Measurements from ENCODE around the gene RIN2. TPM values are rescaled to one million over a fixed set of nuclear protein-coding genes. Genes with fewer than 3 reads are reported as not detected.

The RIN2 gene
- total RNA-seq, 2 experiments from 2014 or later: not detected

- no peaks in the 10 kb centered on the region for H3K36me3 Mint-ChIP-seq (ENCODE audit: low read depth)
- ATAC-seq (no peak), DNase-seq (no peak)
- peaks cover 10% of the 10 kb centered on the region for H3K27me3 Mint-ChIP-seq
- no peak for TF ChIP-seq CTCF (IDR thresholded peaks at IDR 0.05)
- no peaks in the 10 kb centered on the region for H3K9me3 Mint-ChIP-seq
- no peak overlapping the region for H3K27ac Mint-ChIP-seq
- CTCF ChIA-PET: no interaction called here
- intact Hi-C loops (cut with micrococcal nuclease): no loop called here
- no peaks in the 10 kb centered on the region for H3K4me1 Mint-ChIP-seq (ENCODE audit: low read depth)
- POLR2A ChIA-PET: no interaction called here
- H3K4me3 Mint-ChIP-seq: no peak overlapping the region
Measured at GRCh38 chr20:19768325-19768842, 10.3 kb downstream of the RIN2 start.

- H3K4me3 Mint-ChIP-seq: no peak overlapping the region
- no peak overlapping the region for H3K27ac Mint-ChIP-seq
- H3K9me3 Mint-ChIP-seq: no peaks in the 10 kb centered on the region
- peaks cover 12% of the 10 kb centered on the region for H3K27me3 Mint-ChIP-seq
- ChIA-PET POLR2A (interaction anchor here (0.6 kb wide), 1 partner anchor 11 kb away, joined by 3 read pairs; no protein-coding TSS in a partner anchor), CTCF (interaction anchor here (1.1 to 1.2 kb wide), 2 partner anchors 10 to 133 kb away, joined by 3 to 7 read pairs; no protein-coding TSS in a partner anchor)
- no peak for TF ChIP-seq CTCF (IDR thresholded peaks at IDR 0.05)
- DNase-seq (no peak), ATAC-seq (no peak)
- H3K4me1 Mint-ChIP-seq (ENCODE audit: low read depth): no peaks in the 10 kb centered on the region
- intact Hi-C loops (cut with micrococcal nuclease): no loop called here
- no peaks in the 10 kb centered on the region for H3K36me3 Mint-ChIP-seq (ENCODE audit: low read depth)
Measured at GRCh38 chr20:19769507-19769906, 11.4 kb downstream of the RIN2 start.

GRCh38 chr20:19770375-19770774 lies 12.3 kb downstream of the RIN2 start:
- CTCF ChIA-PET: interaction anchor here (1.1 kb wide), 1 partner anchor 9 kb away, joined by 7 read pairs; no protein-coding TSS in a partner anchor
- no peak for ATAC-seq
- Mint-ChIP-seq H3K27me3 (peaks cover 12% of the 10 kb centered on the region), H3K4me3 (no peak overlapping the region), H3K9me3 (no peaks in the 10 kb centered on the region), H3K36me3 (ENCODE audit: low read depth) (no peaks in the 10 kb centered on the region), H3K27ac (no peak overlapping the region), H3K4me1 (ENCODE audit: low read depth) (no peaks in the 10 kb centered on the region)
- DNase-seq: no peak
- intact Hi-C loops (cut with micrococcal nuclease): no loop called here
- no peak for TF ChIP-seq CTCF (IDR thresholded peaks at IDR 0.05)
- POLR2A ChIA-PET: no interaction called here

- Mint-ChIP-seq H3K27me3 (peaks cover 12% of the 10 kb centered on the region), H3K4me1 (ENCODE audit: low read depth) (no peaks in the 10 kb centered on the region), H3K9me3 (no peaks in the 10 kb centered on the region), H3K36me3 (ENCODE audit: low read depth) (no peaks in the 10 kb centered on the region), H3K4me3 (no peak overlapping the region), H3K27ac (no peak overlapping the region)
- ATAC-seq: no peak
- intact Hi-C loops (cut with micrococcal nuclease): no loop called here
- TF ChIP-seq CTCF (IDR thresholded peaks at IDR 0.05): no peak
- POLR2A ChIA-PET: no interaction called here
- CTCF ChIA-PET: no interaction called here
- DNase-seq: no peak
Measured at GRCh38 chr20:19771031-19771430, 13.0 kb downstream of the RIN2 start.

GRCh38 chr20:19773471-19773870 lies 15.4 kb downstream of the RIN2 start:
- Mint-ChIP-seq H3K36me3 (ENCODE audit: low read depth) (no peaks in the 10 kb centered on the region), H3K4me3 (no peak overlapping the region), H3K27ac (no peak overlapping the region), H3K27me3 (peaks cover 7% of the 10 kb centered on the region), H3K4me1 (ENCODE audit: low read depth) (no peaks in the 10 kb centered on the region), H3K9me3 (no peaks in the 10 kb centered on the region)
- ChIA-PET CTCF (interaction anchor here (1.9 to 2.0 kb wide), 2 partner anchors 12 to 221 kb away, joined by 4 to 7 read pairs; no protein-coding TSS in a partner anchor), POLR2A (no interaction called here)
- intact Hi-C loops (cut with micrococcal nuclease): no loop called here
- ATAC-seq (no peak), DNase-seq (no peak)
- no peak for TF ChIP-seq CTCF (IDR thresholded peaks at IDR 0.05)
